HG03108 (cell line): ENCODE measurements around the gene INAFM2.
A peak's percentile ranks its signal among the peaks of the same experiment; 100 is the strongest.

ENCODE experiments used
- ATAC-seq: cut with Tn5 transposase; IDR thresholded peaks from one replicate; pipeline ENCODE4 v1.9.1; 2021; ENCODE audit warnings: moderate library complexity; ENCODE audit not compliant: unreplicated experiment

INAFM2 gene

DNA sequence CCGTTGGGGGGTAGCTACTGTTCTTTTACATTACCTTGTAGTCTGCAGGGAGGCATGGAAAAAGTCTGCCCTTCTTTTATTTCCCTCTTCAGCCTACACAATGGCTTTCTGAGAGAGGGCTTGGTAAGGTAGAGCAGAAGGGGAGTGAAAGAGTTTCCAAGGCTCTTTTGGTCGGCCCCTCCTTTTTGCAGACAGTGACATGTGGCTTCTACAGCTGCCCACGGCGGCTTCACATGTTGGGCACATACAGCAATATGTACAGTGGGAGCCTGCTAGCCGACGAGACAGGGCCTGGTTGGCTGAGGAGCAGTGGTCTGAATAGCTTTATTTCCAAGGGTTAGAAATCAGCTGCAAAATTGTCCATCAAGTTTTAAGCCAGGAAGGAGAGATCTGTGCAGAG, 4.0 kb downstream of the INAFM2 start:
- ATAC-seq: no peak

DNA sequence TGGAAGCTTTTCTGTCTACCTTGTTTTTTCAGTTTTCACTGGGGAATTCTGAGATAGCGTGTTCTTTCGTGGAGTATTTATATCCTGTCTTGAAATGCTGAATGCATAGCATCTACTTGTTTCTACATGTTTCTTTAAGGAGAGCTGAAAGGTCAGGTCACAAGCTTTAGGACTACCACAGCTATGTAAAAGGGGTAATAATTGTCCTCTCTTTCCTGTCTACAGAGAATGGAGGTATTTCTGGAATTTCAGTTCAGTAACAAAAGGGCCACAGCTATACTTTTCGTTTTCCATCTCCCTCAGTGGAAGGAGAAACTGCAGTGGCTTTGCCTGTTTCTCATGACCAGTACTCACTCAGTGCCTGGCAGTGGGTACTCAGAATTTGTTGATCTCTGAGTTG, 4.7 kb downstream of the INAFM2 start:
- ATAC-seq: no peak

DNA sequence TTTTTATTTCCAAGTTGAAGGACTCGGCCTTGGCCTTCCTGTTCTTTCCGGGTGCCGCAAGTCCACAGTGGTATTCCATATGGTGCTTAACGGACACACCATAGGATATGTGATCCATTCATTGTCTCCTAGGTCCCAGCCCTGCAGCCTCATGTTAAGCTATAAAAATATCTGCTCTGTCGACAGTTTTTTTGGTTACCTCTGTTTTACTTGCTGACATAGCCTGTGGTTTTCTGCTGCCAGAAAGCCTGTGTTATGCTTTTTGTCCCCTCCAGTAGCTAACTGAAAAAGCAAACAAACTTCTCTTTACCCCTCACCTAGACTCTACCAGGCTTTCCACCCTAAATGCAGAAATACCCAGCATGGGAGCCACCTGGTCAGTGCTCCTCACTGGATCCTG, 5.3 kb downstream of the INAFM2 start:
- no peak for ATAC-seq

DNA sequence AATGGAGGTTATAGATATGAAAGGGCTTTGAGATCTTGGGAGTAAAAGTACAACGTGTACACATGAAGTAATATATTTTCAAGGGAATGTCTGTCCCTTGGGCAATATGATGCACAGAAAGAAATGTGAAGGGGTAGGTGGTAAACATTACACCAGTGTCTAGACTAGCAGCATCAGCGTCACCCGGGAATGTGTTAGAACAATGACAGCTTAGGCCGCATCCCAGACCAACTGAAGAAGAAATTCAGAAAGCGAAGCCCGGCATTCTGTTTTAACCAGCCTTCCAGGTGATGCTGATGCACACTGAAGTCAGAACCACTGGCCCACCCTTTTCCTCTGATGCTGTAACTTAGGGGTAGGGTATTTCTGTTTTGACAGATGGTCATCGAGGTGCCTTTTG, 6.3 kb downstream of the INAFM2 start:
- ATAC-seq: no peak

DNA sequence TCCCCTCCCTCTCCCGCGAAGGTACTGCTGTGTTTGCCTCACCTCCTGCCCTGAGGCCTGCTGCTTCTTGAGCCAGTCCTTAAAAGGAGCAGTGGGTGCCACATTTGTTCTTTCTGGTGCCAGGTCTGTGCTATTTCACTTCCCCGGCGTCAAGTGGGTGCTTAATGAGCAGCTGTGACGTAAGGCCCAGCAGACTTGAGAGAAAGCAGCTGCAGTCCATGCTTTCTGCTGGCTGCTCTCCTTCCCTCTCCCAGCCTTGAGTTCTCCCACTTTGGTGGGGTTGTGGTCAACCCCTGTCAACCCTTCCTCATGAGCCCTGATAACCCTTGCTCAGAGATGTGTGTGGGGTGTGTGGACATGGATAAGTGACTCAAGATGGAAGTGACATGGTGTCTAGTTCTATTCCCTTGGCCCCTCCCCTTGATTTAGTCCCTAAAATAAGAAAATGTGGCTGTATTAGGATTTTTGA, 6.9 kb downstream of the INAFM2 start:
- no peak for ATAC-seq

DNA sequence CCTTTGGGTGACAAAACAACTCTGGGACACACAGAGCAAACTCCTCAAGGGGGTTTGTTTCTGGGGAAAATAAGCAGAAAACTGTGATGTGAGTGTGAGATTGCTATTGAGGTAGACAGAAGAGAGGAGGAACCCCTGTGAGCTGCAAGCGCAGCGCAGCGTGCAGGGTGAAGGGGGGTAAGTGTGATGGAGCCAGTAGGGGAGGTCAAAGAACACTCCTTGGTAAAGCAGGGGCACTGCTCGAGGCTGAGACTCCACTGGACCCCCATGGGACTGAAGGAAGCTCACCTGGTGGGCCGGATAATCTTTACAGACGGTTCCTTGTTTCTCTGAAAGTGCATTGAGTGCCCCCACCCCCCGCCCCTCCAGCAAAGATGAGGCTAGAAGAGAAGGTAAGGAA, 7.5 kb downstream of the INAFM2 start:
- ATAC-seq: no peak

DNA sequence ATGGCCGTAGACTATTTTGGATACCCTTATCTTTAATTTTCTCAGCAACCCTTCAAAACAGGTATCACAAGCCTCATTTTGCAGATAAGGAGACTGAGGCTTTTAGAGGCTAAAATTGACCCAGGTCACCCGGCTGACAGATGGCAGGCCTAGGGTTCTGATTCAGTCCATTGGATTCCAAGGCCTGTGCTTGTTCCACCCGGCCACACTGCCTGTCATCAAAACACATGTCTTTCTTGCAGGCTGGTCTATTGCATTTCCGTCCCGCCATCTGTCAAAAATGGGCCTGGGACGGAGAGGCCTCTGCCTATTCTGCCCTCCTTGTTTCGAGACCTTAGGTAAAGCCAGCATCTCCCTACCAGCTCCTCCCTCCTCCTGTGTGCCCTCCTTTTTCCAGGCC, 8.1 kb downstream of the INAFM2 start:
- no peak for ATAC-seq

DNA sequence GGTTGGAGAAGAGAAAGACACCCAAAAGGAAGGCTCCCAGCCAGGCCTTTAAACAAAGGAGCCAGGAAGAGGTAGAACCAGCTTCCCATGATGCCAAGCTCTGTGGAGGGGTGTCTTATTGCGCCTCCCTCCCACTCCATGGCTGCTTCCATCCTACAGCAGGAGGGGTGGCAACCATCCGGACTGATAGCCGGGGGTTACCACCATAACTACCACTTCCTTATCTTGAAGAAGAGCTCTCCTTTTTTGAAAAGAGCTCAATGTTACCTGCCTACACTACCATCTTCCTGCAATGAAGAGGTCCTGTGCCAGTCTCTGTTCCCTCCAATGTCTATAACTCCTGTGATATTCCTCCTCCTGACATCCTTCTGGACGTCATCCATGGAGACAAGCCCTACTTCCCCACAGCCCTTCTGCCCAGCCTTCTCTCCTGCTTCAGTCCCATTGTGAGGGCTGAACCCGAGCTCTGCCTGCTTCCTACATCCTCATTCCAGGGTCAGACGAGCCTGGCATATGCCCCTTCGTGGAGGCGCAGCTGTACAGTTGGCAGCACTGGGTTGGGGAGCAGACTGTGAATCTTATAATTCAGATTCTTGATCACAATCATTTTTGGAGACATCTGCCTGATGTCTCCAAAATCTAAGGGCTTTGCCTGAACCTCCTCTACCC, 8.8 kb downstream of the INAFM2 start:
- ATAC-seq: no peak

DNA sequence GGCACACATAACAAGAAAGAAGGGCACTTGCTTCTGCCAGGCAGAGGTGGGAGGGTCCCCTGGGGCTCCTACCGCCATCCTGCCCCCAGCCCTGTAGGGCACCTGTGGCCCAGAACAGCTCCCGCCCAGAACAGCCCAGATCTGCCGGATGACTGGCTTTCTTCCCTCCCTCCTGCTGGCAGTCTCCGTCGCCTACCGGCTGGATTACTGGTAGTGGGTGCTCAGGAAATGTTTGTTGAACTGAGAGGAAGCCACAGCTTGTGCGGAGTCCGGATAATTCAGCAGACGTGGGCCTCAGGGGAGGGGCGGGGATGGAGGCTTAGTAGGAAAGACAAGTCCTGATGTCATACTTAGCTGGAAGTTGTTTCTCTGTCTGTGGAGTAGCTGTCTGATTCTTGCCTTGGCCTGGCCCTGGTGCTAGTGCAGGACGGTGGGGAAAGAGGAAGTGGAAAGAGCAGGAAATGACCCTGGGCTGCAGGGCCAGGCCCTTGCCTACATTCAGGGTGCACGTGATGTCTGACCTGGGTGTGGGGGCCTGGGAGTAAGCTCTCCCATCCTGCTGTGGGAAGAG, 10.5 kb downstream of the INAFM2 start:
- ATAC-seq: peak; percentile 46

DNA sequence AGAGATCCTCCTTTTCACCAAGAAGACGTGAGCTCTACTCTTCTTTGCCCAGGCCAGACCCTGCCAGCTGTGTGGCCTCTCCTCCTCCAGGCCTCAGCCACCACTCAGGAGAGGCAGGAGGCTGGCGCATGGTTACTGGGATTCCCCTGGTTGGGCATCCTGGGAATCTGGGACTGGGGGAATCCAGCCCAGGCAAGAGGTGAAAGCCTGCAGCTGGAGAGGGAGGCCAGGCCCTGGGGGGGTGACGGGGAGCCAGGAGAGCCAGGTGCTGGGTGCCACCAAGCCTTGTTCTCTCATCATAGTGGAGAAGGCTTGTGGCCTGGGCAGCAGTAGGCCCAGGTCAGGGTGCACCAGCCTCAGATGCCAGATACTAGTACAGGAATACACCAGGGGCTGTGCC, 11.0 kb downstream of the INAFM2 start:
- ATAC-seq: no peak

DNA sequence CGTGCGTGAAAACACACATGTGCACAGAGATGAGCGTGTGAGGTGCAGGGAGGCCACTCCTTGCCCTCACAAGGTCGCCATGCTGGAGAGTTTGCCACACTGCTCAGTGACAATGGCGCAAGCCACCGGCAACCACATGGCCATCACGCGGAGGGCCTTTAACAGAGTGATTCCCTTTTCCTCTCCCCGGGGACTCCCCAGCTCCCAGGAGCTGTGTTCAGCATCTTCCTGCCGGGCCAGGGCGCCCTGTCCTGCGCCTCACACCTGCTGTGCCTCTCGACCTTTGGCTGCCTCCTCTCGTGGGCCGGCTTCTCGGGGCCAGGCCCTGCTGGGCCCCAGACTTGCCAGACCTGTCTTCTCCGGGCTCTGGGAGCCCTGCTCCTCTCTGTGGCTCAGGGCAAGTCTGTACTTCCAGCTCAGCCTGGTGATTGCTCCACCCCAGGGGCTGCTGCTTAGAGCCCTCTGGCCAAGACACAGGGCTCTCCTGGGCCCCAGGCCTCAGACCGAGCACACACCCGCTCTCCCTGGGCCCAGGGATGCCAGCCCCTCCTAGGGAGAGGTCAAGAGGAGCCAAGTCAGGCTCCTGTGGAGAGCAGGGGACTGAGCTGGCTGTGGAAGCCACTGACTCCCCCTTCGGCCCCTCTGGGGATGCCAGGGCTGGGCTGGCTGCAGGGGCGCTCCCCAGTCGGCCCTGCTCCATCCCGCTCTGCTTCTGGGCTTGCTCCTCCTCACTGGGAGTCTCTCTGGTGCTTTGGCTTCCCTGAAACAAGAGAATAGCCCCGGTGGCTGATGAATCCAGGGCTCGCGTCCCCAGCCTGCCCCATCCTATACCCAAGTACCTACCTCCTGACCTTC, 11.7 kb downstream of the INAFM2 start:
- ATAC-seq: no peak

DNA sequence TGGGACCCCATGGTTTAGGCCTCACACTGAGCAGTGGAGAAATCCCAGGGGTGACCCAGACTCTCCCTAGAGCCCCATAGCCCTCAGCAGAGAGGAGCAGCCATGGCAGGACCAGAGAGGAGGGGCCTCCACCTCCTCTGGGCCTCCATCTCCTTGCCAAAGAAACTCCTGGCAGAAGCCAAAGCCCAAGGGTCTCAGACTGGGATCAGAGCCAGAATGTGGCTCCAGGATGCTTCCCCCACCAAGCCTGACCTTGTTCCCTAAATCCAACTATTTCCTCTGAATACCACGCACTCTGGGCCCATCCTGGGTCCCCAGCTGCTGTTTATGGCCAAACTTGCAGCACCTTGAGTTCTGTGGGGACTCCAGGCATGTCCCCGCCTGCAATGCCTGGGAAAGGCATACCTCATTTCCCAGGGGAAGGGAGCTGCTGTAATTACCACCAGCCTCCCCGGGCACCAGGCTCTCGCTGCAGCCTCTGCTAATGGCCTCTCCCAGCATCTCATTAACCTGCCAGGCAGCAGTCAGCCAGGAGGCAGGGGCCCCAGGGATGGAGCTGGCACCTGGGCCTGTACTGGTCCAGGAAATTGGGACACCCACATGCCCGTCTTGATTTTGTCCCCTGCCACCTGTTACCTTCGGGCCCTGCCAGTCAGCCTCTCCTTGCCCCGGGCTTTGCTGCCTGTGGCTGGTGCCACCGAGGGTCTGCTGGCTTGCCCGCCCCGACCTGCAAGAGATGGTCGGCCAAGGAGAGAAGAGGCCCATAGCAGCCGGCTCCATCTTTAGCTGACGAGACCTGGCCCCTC, 12.6 kb downstream of the INAFM2 start:
- ATAC-seq: no peak

DNA sequence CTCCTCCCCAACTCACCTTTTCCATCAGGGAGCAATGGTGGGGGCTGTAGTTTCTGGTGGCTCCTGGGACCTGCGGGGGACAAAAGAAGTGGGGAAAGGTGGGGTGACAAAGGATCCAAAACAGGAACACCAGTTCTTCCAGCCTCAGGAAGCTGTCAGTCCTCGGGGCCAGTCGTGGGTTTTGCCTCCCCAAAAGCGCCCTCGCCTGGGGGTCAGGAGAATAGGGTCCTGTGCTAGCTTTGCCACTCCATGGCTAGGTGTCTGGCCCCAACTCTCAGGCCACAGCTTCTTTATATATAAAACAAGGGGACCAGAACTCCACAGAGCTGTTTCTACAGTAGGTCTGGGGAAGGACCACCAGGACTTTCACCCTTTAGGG, 13.2 kb downstream of the INAFM2 start:
- no peak for ATAC-seq

DNA sequence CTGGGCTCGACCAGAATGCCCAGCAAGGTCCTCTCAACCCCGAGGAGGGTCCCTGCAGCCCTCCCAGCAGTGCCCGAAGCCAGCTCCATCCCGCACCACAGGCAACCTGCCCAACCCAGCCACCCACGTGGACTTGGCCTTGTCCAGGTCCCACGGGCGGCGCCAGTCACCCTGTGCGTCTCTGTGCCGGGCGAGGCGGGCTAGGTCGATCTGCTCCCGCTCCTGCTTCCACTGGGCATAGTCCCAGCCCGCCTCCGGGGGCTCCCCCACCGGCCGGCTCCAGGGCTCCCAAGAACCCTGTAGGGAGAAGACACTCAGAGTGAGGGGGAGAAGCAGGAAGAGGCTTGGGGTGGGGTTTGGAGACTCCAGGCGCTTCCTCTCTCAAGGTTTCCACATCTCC, 14.1 kb downstream of the INAFM2 start:
- ATAC-seq: no peak

DNA sequence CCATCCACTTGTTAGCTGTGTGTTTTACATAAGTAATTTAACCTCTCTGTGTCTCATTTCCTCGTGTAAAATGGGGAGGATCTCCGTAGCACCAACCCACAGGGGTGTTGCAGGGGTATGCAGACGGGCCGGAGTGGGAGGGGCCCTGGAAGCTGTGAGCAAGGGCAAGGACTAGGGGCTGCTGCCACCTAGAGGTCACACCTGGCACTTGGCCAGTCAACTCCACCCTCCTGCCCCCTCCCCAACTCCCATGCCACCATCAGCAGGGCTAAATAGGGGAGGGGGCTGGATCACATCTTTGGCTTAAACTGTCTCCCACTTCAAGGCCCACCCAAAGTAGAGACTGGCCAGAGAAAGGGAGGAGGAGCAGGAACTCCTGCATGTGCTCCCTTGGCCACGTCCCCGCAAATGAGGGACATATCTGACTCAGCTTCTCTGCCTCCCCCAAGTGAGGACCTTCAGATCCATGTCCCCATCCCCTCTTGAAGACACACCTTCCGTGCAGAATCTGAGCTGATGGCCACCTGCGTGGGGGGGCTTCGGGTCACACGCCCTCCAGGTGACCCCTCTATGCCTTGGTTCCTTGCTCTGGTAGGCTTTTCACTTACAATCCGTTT, 14.7 kb downstream of the INAFM2 start:
- ATAC-seq: no peak

DNA sequence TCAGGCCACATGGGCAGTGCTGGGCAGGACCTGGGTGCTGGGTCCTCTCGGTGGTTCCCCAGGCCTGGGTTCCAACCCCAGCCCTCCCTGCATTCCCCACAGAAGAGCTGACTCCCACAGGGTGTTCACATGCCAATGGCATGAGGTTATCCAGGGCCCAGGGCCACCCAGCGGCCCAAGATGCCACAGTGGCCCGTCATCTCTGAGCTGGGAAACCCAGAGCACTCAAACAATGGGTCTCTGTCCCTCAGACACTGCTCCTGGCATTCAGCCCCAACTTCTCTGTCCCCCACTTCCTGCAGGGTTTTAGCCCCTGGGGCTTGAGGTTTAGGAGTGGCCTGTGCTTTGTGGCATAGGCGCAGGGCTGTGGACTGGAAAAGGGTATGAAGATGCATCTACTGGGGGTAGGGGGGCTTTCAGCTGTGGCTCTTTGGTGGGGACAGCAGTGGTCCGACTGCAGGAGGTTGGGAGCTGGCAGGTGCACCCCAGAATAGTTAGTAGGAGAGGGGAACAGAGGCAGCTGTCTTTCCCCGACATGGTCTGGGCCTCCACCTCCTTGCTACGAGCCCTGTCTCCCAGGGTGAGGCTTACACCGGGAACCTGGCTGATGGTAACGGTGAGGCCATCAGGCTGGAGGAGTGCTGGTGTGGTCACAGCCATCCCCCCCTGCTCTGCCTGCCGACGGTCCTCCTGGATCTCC, 15.6 kb downstream of the INAFM2 start:
- no peak for ATAC-seq

DNA sequence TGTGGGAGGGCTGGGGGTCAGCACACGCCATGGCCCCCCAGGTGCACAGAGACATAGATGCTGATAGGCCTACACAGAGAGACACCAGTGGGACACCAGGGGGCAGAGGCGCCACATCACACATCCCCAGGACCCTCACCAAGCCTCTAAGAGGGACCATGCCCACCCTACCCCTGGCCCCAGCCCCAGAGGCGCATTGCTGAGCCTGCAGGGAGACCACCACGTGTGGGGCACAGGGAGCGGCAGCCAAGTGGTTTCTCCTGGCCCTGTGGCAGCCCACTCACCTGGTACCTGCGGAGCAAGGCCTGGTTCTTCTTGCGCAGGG, 16.1 kb downstream of the INAFM2 start:
- ATAC-seq: no peak

DNA sequence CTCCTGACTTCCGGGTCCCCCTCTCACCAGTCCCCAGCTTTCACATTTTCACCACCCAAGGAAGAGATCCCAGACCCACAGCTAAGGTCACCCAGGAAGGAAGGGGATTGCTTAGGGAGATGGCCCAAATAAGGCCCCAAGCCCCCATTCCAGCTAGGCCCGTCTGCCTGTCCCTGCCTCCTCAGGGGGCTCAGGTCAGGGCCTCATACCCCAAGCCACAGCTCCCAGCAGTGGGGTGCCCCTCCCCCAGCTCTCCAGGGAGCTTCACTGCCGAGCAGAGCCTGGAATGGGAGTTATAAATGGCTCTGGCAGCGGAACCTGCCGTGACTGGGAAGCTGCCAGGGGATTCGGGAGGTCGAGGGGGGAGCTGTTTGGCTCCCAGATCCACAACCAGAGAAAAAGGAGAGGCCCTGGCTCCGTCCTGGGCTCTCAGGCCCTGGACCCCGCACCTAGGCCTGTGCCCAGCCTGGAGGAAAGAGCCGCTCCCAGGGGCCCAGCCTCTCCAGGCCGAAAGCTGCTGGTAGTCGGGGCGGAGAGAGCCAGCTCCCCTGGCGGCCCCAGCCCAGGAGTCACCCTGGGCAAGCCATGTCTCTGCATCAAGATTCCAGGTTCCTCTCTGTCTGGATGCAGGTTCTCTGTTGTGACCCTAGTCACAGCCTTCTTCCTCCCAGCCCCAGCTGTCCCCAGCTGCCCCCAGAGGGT, 16.7 kb downstream of the INAFM2 start:
- ATAC-seq: no peak

DNA sequence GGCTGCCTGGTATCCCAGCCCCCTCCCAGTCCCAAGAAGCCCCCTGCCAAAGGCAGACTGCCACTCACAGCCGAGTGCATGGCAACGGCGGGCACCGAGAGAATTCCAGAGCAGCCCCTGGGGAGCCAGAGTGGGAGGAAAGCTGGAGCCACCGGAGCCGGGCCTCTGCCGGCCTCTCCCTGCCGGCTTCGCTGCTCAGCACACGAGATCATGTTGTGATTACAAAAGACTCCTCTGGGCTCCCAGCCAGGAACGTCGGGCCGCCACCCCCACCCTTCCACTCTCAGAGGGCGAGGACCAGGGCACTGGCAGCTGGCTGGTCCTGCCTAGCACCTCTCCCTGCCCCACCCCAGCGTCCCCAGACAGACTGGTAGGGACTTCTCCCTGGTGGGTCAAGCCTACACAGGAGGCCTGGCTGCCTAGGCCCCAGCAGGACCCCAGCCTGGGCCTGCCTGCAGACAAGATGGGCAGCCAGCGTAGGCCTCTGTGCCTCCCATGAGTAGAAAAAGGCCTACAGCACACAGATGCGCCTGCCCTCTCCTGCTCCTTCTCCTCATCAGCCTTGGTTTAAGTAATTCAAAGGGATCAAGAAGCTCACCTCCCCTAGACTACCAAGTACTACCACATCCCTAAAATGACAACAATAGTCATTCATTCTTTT, 17.4 kb downstream of the INAFM2 start, which contains the start of gene CCDC9B:
Gene CCDC9B (minus strand): TSS at position 200 of the 661 bp plus-strand sequence. CDS start 120 bp downstream, at position 80.
- no peak for ATAC-seq
